PFSK-1 (cell line): ENCODE data around the gene LOC128125822.

ENCODE experiments used
- FOXP2 ChIP-seq: optimal IDR thresholded peaks from 2 replicates; pipeline ENCODE3; 2011; ENCODE audit warnings: borderline replicate concordance, control low read depth, inconsistent platforms; ENCODE audit not compliant: insufficient read depth; ENCODE audit errors: extremely low read length, extremely low read depth
- POLR2AphosphoS5 ChIP-seq: IDR thresholded peaks from 2 replicates; pipeline ENCODE4 v1.6.1; 2012; ENCODE audit warnings: low read depth, mild to moderate bottlenecking, control low read depth, low read length, moderate library complexity
- REST ChIP-seq, 2 experiments: IDR thresholded peaks; 2 replicates each; pipeline versions ENCODE4 v1.6.1 to v1.8.0; 2011 to 2012; ENCODE audit warnings: low read depth in 2 of 2, low read length in 2 of 2, control low read depth in 1 of 2, inconsistent platforms in 1 of 2, mild to moderate bottlenecking in 1 of 2, moderate library complexity in 1 of 2; ENCODE audit not compliant: insufficient read depth in 1 of 2
- SIN3A ChIP-seq: IDR thresholded peaks from 2 replicates; pipeline ENCODE4 v1.6.1; 2012; ENCODE audit warnings: mild to moderate bottlenecking, low read length, moderate library complexity, borderline replicate concordance; ENCODE audit not compliant: insufficient read depth
- TAF1 ChIP-seq: IDR thresholded peaks from 2 replicates; pipeline ENCODE4 v1.6.1; 2012; ENCODE audit warnings: low read length, control low read depth, borderline replicate concordance; ENCODE audit not compliant: insufficient read depth

The LOC128125822 gene

GRCh38 chr6:63572044-63572746, at the start of gene LOC128125822, which contains the start of gene PTP4A1:
LOC128125822 (plus strand) TSS chr6:63572480.
PTP4A1 (plus strand) TSS chr6:63572480; CDS start chr6:63576881, 4,401 bp downstream.
- peak; percentile 76 for TF ChIP-seq POLR2AphosphoS5
- TF ChIP-seq FOXP2, result peak; percentile 50
- TF ChIP-seq SIN3A, result no peak
- TF ChIP-seq TAF1, result peak; percentile 83; the same call in 1 of the 2 replicates
- TF ChIP-seq REST (IDR thresholded peaks at IDR 0.05; ENCODE audit: insufficient read depth in 1 of 2, low read depth in 2 of 2, low read length in 2 of 2), result no peak

DNA sequence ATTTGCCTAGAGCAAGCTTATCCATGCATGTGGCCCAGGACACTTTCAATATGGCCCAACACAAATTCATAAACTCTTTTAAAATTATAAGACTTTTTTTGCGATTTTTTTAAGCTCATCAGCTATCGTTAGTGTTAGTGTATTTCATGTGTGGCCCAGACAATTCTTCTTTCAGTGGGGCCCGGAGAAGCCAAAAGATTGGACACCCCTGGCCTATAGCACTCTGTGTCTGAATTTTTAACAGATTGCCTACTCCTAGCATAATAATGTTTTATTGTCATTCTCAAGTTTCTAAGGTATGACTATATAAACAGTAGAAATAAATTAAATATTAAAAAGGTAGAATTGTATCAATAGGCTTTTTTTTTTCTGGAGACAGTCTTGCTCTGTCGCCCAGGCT, 48.6 kb upstream of the LOC128125822 start:
- TF ChIP-seq TAF1 (no peak), SIN3A (no peak), POLR2AphosphoS5 (no peak), REST (IDR thresholded peaks at IDR 0.05; ENCODE audit: insufficient read depth in 1 of 2, low read depth in 2 of 2, low read length in 2 of 2) (no peak), FOXP2 (no peak)

DNA sequence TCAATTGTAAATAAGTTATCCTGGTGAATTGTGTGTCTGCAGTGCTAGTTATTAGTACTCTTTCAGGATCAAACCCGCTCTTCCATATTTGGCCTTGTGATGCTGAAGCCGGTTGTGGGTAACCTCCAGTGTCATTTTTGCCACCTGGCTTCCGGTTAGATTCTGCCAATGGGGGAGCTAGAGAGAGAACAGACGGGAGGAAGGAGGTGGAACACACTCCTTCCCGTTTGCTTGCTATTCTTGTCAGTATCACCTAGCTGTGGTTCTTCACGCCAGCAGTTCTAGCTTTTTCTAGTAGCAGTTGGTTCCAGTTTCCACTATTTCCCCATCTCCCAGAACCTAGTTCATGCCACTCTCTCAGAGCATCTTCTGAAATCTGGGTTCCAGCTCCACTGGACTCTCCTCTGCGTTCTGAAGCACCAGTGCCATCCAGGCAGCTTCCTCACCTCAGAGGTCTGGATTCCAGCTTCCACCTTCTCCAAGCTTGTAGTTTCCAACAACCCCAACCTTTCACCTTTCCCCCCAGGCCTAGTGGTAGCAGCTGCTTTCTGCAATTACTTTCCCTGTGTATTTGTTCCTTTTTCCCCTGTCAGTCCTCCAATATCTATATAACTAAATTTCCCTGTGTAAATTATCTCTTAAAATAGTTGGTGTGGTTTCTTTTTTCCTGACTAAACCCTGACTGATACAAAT, 46.9 kb upstream of the LOC128125822 start:
- TF ChIP-seq POLR2AphosphoS5, result no peak
- no peak for TF ChIP-seq FOXP2
- no peak for TF ChIP-seq TAF1
- TF ChIP-seq REST (IDR thresholded peaks at IDR 0.05; ENCODE audit: insufficient read depth in 1 of 2, low read depth in 2 of 2, low read length in 2 of 2), result no peak
- no peak for TF ChIP-seq SIN3A

DNA sequence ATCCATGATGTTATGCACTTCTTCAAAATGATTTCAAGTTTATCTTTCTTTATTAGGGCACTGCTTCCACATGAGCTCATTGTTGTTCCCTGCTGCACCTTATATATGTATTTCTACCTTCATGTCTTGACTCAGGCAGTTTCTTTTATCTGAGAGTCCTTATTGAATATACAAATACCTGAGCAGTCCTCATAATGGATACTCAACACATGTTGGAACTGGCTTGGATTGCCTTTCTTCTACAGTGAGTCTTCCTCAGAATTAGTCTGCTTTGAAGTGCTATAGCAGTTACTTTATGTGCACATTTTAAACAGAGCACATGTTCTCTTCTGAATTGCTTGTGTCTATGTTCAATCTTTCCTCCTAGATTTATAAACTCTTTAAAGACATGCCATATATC, 45.3 kb upstream of the LOC128125822 start:
- TF ChIP-seq REST (IDR thresholded peaks at IDR 0.05; ENCODE audit: insufficient read depth in 1 of 2, low read depth in 2 of 2, low read length in 2 of 2) (no peak), POLR2AphosphoS5 (no peak), SIN3A (no peak), TAF1 (no peak)
